HG03342 (cell line): ENCODE data around the gene CYP4F11.
"Not testable (repeated sequence)": the region's sequence is repeated elsewhere in the genome, so short reads cannot be mapped to it uniquely, and the experiment has no call there.

ENCODE experiments used
- ATAC-seq: cut with Tn5 transposase; IDR thresholded peaks from one replicate; pipeline ENCODE4 v1.9.1; 2021; ENCODE audit warnings: mild to moderate bottlenecking, moderate library complexity; ENCODE audit not compliant: unreplicated experiment

Gene CYP4F11

GRCh38 chr19:15885919-15886318, 48.4 kb downstream of the CYP4F11 start:
- no peak for ATAC-seq

- no peak for ATAC-seq
These were observed 49.2 kb downstream of the CYP4F11 start for GRCh38 chr19:15885167-15885566.

- not testable (repeated sequence) for ATAC-seq
These were observed 51.0 kb downstream of the CYP4F11 start for GRCh38 chr19:15883329-15883728.

- ATAC-seq: no peak
These were observed 59.4 kb downstream of the CYP4F11 start for GRCh38 chr19:15874821-15875474.

GRCh38 chr19:15873771-15874170, 60.6 kb downstream of the CYP4F11 start:
- ATAC-seq: not testable (repeated sequence)

GRCh38 chr19:15871570-15871969, 62.8 kb downstream of the CYP4F11 start:
- ATAC-seq: no peak

DNA sequence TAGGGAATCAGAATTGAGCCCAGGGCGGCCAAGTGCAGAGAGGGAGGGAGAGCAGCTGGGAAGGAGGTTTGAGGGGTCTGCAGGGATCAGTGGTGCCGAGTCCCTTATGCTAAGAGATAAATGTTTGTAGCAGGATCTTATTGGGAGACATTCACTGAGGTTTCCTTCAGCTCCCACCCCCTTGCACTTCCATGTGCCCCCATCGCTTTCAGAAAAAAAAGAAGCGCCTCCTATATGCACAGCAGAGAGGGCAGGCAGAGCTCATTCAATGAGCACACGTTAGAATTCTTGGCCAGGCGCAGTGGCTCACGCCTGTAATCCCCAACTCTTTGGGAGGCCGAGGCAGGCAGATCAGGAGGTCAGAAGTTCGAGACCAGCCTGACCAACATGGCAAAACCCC, 64.5 kb downstream of the CYP4F11 start:
- no peak for ATAC-seq

DNA sequence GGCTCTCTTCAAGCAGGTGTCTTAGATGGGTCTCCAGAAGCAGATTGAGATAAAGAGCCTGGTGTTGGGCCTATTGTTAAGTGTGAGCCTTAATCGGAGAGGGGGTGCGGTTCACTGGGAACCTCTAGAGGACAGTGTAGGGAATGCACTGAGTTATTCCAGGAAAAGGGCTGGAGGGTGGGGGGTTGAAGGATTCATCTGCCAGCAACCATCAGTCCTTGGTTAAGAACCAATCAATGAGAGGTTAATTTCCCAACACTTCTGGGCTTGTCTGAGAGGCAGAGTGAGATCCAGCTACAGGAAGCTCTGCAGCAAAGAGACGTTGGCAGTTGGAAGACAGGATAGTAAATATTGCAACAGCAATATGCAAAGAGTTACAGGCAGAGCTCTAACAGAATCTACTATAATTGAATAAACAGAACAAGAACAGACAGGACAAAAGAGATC, 65.2 kb downstream of the CYP4F11 start:
- ATAC-seq: no peak

- ATAC-seq: no peak
These were observed 67.7 kb downstream of the CYP4F11 start for GRCh38 chr19:15866636-15867035.

DNA sequence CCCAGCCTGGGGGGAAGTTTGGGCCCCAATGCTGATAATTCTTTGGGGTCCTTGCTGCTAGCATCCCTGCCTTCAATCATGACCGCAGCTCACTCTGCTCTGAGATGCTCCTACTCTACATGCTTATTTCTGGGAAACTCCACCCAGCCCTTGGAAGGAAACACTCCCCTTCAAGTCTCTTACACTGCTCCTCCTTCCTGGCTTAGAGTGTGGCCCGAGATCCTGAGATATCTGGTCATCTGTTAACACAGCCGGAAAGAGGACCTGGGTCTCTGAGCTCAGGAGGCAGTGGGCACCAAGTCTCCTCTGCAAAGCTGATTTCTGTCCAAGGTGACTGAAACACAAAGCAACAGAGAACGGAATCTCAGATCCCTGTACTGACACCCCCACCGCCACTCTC, 69.5 kb downstream of the CYP4F11 start:
- no peak for ATAC-seq

GRCh38 chr19:15863272-15863671, 71.1 kb downstream of the CYP4F11 start:
- ATAC-seq: no peak

DNA sequence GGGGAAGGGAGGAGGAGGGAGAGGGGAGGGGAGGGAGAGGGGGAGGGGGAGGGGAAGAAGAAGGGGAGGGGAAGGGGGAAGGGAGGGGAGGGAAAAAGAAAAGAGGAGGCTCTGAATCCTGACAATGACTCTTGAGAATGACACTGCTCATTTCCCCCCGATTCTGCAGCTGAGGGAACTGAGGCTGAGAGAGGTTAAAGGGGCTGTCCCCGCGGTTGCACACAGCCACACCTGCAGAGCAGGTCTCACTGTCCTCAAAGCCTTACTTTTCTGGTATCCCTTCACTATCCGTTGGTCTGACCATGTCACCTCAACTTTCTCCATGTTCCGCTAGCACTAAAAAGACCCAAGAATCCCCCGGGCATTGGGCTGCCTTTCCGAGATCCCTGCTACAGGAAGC, 71.9 kb downstream of the CYP4F11 start:
- ATAC-seq: no peak
